MM.1S (cell line): Measurements from ENCODE around the gene SETX.

ENCODE experiments used
- DNase-seq: peaks from one replicate; pipeline ENCODE4 v3.0.0-alpha.2; 2015
- H2AFZ ChIP-seq: fragments of 300-600 bp; sonication (generic); 2 replicates; pipeline ENCODE4 v1.6.0; 2016; ENCODE audit warnings: antibody characterized with exemption, low read length
- H3F3A ChIP-seq: fragments of 300-600 bp; sonication (generic); 2 replicates; pipeline ENCODE4 v1.6.1; 2016; ENCODE audit warnings: mild to moderate bottlenecking, antibody characterized with exemption, low read length, moderate library complexity, mixed read lengths; ENCODE audit not compliant: insufficient read depth
- H3K27ac ChIP-seq: fragments of 300-600 bp; sonication (generic); 2 replicates; pipeline ENCODE4 v1.5.1; 2016; ENCODE audit warnings: mild to moderate bottlenecking, low read length
- H3K27me3 ChIP-seq: fragments of 300-600 bp; sonication (generic); replicated peaks from 2 replicates; pipeline ENCODE4 v1.6.0; 2016; ENCODE audit warnings: low read length; ENCODE audit not compliant: insufficient read depth
- H3K36me3 ChIP-seq: fragments of 300-600 bp; sonication (generic); replicated peaks from 2 replicates; pipeline ENCODE4 v1.6.1; 2016; ENCODE audit warnings: mild to moderate bottlenecking, low read length, mixed read lengths; ENCODE audit not compliant: insufficient read depth
- H3K4me1 ChIP-seq: fragments of 300-600 bp; sonication (generic); 2 replicates; pipeline ENCODE4 v1.6.1; 2016; ENCODE audit warnings: low read length, mixed read lengths
- H3K4me2 ChIP-seq: fragments of 300-600 bp; sonication (generic); 2 replicates; pipeline ENCODE4 v1.6.0; 2016; ENCODE audit warnings: low read depth, low read length
- H3K4me3 ChIP-seq: fragments of 300-600 bp; sonication (generic); 2 replicates; pipeline ENCODE4 v1.5.1; 2016; ENCODE audit warnings: low read length, mixed read lengths
- H3K79me2 ChIP-seq: fragments of 300-600 bp; sonication (generic); 2 replicates; pipeline ENCODE4 v1.6.1; 2016; ENCODE audit warnings: mixed run types, low read length, mixed read lengths
- H3K9ac ChIP-seq: fragments of 300-600 bp; sonication (generic); 2 replicates; pipeline ENCODE4 v1.6.1; 2016; ENCODE audit warnings: low read length, mixed read lengths
- H3K9me2 ChIP-seq: fragments of 300-600 bp; sonication (generic); replicated peaks from 2 replicates; pipeline ENCODE4 v1.6.1; 2016; ENCODE audit warnings: mild to moderate bottlenecking, low read length, mixed read lengths; ENCODE audit not compliant: insufficient read depth
- H3K9me3 ChIP-seq: fragments of 300-600 bp; sonication (generic); replicated peaks from 2 replicates; pipeline ENCODE4 v1.6.1; 2016; ENCODE audit warnings: mild to moderate bottlenecking, low read length, mixed read lengths; ENCODE audit not compliant: insufficient read depth
- H4K20me1 ChIP-seq: fragments of 300-600 bp; sonication (generic); 2 replicates; pipeline ENCODE4 v1.6.1; 2016; ENCODE audit warnings: mild to moderate bottlenecking, low read length, moderate library complexity, mixed read lengths; ENCODE audit not compliant: insufficient read depth
- EZH2 ChIP-seq: fragments of 300-600 bp; sonication (generic); optimal IDR thresholded peaks from 2 replicates; pipeline ENCODE3; 2017; ENCODE audit warnings: low read depth, mild to moderate bottlenecking, antibody characterized with exemption, low read length, mixed read lengths
- EZH2phosphoT487 ChIP-seq: fragments of 300-600 bp; sonication (generic); IDR thresholded peaks from 2 replicates; pipeline ENCODE4 v1.6.1; 2018; ENCODE audit warnings: antibody characterized with exemption, low read length
- TF ChIP-seq, protein P1 (sequence below): fragments of 300-600 bp; sonication (generic); IDR thresholded peaks from 2 replicates; pipeline ENCODE4 v1.5.1; 2016; ENCODE audit warnings: antibody characterized with exemption, low read length, mixed read lengths

The SETX gene

DNA sequence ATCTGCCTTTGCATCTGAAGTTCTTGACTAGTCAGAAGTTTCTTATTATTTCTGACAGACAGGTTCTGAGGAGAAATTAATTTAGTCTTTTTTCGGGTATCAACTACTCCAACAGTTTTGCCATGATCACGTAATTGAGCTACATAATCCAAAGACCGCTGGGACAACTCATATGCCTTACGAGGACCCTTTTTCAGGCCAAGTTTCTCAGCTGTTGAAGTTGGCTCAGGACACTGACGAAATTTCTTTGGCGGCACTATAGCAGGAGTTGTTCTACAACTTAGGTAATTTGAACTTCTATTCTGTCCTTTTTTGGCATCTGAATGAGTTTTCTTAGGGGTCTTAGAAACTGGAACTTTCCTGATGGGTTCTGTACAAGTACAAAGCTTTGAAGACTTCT is 27.2 kb downstream of the SETX start:
- H3K36me3 ChIP-seq = peaks cover 12% of the 10 kb centered on the region; the same call in 1 of the 2 replicates
- no peaks in the 10 kb centered on the region for H3K79me2 ChIP-seq
- no peak overlapping the region for H3K9ac ChIP-seq
- no peak overlapping the region for H3K27ac ChIP-seq
- H3F3A ChIP-seq = no peaks in the 10 kb centered on the region
- no peaks in the 10 kb centered on the region for H3K27me3 ChIP-seq
- no peak overlapping the region for H3K4me3 ChIP-seq
- H3K4me1 ChIP-seq = no peaks in the 10 kb centered on the region
- H3K9me2 ChIP-seq = no peaks in the 10 kb centered on the region
- no peak for TF ChIP-seq EZH2phosphoT487
- TF ChIP-seq, protein P1, sequence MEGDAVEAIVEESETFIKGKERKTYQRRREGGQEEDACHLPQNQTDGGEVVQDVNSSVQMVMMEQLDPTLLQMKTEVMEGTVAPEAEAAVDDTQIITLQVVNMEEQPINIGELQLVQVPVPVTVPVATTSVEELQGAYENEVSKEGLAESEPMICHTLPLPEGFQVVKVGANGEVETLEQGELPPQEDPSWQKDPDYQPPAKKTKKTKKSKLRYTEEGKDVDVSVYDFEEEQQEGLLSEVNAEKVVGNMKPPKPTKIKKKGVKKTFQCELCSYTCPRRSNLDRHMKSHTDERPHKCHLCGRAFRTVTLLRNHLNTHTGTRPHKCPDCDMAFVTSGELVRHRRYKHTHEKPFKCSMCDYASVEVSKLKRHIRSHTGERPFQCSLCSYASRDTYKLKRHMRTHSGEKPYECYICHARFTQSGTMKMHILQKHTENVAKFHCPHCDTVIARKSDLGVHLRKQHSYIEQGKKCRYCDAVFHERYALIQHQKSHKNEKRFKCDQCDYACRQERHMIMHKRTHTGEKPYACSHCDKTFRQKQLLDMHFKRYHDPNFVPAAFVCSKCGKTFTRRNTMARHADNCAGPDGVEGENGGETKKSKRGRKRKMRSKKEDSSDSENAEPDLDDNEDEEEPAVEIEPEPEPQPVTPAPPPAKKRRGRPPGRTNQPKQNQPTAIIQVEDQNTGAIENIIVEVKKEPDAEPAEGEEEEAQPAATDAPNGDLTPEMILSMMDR = no peak
- TF ChIP-seq EZH2 = no peak
- no peak overlapping the region for H3K4me2 ChIP-seq
- no peak for DNase-seq
- no peaks in the 10 kb centered on the region for H4K20me1 ChIP-seq
- H2AFZ ChIP-seq = no peak overlapping the region
- no peaks in the 10 kb centered on the region for H3K9me3 ChIP-seq

DNA sequence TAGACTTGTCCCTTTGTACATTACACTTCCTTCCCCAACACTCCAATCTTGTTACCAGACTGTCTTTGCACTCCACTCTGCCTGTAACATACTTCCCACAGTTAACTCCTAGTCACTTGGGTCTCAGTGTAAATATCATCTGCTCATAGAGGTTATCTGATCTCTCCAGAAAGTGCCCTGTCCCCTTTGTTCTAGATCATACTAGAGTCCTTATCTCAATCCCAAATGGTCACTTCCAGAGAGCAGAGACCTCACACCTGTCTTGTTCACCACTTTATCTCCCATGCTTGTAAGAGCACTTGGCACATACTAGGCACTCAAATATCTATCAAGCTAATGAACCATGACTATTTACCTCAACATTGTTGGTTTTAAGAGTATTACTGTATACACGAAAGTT is 30.4 kb downstream of the SETX start:
- no peak overlapping the region for H2AFZ ChIP-seq
- H3K36me3 ChIP-seq = no peaks in the 10 kb centered on the region; the same call in 1 of the 2 replicates
- H3K9me3 ChIP-seq = no peaks in the 10 kb centered on the region
- H3K27me3 ChIP-seq = no peaks in the 10 kb centered on the region
- no peaks in the 10 kb centered on the region for H3K79me2 ChIP-seq
- no peak overlapping the region for H3K9ac ChIP-seq
- no peak overlapping the region for H3K4me3 ChIP-seq
- no peak overlapping the region for H3K27ac ChIP-seq
- H4K20me1 ChIP-seq = no peaks in the 10 kb centered on the region
- H3K9me2 ChIP-seq = no peaks in the 10 kb centered on the region
- no peaks in the 10 kb centered on the region for H3K4me1 ChIP-seq
- TF ChIP-seq EZH2phosphoT487 (no peak), EZH2 (no peak)
- TF ChIP-seq, protein P1 = no peak
- no peak for DNase-seq
- no peak overlapping the region for H3K4me2 ChIP-seq
- H3F3A ChIP-seq = no peaks in the 10 kb centered on the region

DNA sequence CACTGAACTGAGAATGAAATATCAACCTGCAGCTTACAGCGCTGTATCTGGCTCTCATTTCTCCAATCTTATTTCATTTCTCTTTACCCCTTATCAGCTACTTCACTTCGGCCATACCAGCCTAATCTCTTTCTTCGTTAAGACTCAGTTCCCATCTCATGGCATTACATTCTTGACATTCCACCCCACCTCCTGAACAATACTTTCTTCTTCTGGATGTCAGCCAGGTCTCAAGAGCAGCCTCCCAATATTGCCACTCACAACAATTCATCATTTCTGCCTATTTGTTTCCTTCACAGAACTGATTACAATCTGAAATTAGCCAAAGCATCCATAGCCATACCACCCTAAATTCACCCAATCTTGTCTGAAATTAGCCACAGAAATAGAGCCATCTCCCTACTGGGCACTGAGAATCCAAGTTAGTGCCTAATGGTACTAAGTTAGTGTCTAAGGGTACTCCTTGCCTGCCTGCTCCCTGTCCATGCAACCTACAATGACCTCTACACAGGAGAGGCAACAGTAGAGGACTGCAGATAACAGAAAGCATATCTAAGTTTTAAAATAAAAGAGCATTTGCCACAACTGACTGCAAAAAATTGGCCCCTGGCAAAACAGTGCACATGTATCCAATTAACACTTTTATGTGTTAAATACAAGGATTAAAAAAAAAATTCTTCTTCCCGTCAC is 35.2 kb downstream of the SETX start:
- H3K27ac ChIP-seq = no peak overlapping the region
- no peaks in the 10 kb centered on the region for H3K9me3 ChIP-seq
- H4K20me1 ChIP-seq = no peaks in the 10 kb centered on the region
- no peak overlapping the region for H2AFZ ChIP-seq
- H3K27me3 ChIP-seq = no peaks in the 10 kb centered on the region
- no peaks in the 10 kb centered on the region for H3K9me2 ChIP-seq
- DNase-seq = no peak
- H3K79me2 ChIP-seq = no peaks in the 10 kb centered on the region
- H3F3A ChIP-seq = no peaks in the 10 kb centered on the region
- no peak for TF ChIP-seq EZH2phosphoT487
- TF ChIP-seq, protein P1 = no peak
- TF ChIP-seq EZH2 = no peak
- no peak overlapping the region for H3K4me2 ChIP-seq
- H3K9ac ChIP-seq = no peak overlapping the region
- no peaks in the 10 kb centered on the region for H3K36me3 ChIP-seq
- H3K4me3 ChIP-seq = no peak overlapping the region
- no peaks in the 10 kb centered on the region for H3K4me1 ChIP-seq
